Measurements from ENCODE around the gene PPY. TPM values are rescaled to one million over a fixed set of nuclear protein-coding genes. Genes with fewer than 3 reads are reported as not detected.
"Not testable (repeated sequence)": the region's sequence is repeated elsewhere in the genome, so short reads cannot be mapped to it uniquely, and the experiment has no call there.

The PPY gene
- total RNA-seq, 1 experiment from 2014 or later = not detected

DNA sequence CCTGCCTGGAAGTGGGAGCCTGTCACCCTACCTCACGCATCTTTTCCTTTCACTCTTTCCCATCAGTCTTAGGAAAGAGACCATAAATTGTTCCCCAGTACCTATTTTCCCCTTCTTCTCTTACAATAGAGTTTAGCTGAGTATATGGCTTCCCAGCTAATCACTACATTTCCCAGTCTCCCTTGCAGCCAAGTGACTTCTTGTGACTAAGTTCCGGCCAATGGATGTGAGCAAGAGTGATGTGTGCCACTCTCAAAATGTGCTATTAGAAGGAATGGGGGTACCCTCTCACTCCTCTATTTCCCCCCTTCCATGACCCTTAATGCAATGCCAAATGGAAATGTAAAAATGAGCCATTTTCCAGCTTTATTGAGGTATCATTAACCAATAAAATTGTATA is 19.7 kb upstream of the PPY start:
- no peak for TF ChIP-seq CBFB (CRISPR knock-in tag; IDR thresholded peaks at IDR 0.05; ENCODE audit: low read depth)
- TF ChIP-seq NFYB (CRISPR knock-in tag; conservative IDR thresholded peaks at IDR 0.05; ENCODE audit: low read depth) = no peak
- TF ChIP-seq RORB (CRISPR knock-in tag; IDR thresholded peaks at IDR 0.05) = no peak
- TF ChIP-seq, protein P1, sequence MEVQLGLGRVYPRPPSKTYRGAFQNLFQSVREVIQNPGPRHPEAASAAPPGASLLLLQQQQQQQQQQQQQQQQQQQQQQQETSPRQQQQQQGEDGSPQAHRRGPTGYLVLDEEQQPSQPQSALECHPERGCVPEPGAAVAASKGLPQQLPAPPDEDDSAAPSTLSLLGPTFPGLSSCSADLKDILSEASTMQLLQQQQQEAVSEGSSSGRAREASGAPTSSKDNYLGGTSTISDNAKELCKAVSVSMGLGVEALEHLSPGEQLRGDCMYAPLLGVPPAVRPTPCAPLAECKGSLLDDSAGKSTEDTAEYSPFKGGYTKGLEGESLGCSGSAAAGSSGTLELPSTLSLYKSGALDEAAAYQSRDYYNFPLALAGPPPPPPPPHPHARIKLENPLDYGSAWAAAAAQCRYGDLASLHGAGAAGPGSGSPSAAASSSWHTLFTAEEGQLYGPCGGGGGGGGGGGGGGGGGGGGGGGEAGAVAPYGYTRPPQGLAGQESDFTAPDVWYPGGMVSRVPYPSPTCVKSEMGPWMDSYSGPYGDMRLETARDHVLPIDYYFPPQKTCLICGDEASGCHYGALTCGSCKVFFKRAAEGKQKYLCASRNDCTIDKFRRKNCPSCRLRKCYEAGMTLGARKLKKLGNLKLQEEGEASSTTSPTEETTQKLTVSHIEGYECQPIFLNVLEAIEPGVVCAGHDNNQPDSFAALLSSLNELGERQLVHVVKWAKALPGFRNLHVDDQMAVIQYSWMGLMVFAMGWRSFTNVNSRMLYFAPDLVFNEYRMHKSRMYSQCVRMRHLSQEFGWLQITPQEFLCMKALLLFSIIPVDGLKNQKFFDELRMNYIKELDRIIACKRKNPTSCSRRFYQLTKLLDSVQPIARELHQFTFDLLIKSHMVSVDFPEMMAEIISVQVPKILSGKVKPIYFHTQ (CRISPR knock-in tag; IDR thresholded peaks at IDR 0.05) = no peak
- TF ChIP-seq FOXK1 (CRISPR knock-in tag; IDR thresholded peaks at IDR 0.05) = no peak
- TF ChIP-seq ZNF263 (CRISPR knock-in tag; IDR thresholded peaks at IDR 0.05; ENCODE audit: low read depth) = no peak
- TF ChIP-seq, protein P2, sequence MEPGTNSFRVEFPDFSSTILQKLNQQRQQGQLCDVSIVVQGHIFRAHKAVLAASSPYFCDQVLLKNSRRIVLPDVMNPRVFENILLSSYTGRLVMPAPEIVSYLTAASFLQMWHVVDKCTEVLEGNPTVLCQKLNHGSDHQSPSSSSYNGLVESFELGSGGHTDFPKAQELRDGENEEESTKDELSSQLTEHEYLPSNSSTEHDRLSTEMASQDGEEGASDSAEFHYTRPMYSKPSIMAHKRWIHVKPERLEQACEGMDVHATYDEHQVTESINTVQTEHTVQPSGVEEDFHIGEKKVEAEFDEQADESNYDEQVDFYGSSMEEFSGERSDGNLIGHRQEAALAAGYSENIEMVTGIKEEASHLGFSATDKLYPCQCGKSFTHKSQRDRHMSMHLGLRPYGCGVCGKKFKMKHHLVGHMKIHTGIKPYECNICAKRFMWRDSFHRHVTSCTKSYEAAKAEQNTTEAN (CRISPR knock-in tag; IDR thresholded peaks at IDR 0.05) = no peak
- TF ChIP-seq, protein P3, sequence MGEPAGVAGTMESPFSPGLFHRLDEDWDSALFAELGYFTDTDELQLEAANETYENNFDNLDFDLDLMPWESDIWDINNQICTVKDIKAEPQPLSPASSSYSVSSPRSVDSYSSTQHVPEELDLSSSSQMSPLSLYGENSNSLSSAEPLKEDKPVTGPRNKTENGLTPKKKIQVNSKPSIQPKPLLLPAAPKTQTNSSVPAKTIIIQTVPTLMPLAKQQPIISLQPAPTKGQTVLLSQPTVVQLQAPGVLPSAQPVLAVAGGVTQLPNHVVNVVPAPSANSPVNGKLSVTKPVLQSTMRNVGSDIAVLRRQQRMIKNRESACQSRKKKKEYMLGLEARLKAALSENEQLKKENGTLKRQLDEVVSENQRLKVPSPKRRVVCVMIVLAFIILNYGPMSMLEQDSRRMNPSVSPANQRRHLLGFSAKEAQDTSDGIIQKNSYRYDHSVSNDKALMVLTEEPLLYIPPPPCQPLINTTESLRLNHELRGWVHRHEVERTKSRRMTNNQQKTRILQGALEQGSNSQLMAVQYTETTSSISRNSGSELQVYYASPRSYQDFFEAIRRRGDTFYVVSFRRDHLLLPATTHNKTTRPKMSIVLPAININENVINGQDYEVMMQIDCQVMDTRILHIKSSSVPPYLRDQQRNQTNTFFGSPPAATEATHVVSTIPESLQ (CRISPR knock-in tag; IDR thresholded peaks at IDR 0.05) = no peak
- no peak for TF ChIP-seq CREM (CRISPR knock-in tag; IDR thresholded peaks at IDR 0.05)
- TF ChIP-seq, protein P4, sequence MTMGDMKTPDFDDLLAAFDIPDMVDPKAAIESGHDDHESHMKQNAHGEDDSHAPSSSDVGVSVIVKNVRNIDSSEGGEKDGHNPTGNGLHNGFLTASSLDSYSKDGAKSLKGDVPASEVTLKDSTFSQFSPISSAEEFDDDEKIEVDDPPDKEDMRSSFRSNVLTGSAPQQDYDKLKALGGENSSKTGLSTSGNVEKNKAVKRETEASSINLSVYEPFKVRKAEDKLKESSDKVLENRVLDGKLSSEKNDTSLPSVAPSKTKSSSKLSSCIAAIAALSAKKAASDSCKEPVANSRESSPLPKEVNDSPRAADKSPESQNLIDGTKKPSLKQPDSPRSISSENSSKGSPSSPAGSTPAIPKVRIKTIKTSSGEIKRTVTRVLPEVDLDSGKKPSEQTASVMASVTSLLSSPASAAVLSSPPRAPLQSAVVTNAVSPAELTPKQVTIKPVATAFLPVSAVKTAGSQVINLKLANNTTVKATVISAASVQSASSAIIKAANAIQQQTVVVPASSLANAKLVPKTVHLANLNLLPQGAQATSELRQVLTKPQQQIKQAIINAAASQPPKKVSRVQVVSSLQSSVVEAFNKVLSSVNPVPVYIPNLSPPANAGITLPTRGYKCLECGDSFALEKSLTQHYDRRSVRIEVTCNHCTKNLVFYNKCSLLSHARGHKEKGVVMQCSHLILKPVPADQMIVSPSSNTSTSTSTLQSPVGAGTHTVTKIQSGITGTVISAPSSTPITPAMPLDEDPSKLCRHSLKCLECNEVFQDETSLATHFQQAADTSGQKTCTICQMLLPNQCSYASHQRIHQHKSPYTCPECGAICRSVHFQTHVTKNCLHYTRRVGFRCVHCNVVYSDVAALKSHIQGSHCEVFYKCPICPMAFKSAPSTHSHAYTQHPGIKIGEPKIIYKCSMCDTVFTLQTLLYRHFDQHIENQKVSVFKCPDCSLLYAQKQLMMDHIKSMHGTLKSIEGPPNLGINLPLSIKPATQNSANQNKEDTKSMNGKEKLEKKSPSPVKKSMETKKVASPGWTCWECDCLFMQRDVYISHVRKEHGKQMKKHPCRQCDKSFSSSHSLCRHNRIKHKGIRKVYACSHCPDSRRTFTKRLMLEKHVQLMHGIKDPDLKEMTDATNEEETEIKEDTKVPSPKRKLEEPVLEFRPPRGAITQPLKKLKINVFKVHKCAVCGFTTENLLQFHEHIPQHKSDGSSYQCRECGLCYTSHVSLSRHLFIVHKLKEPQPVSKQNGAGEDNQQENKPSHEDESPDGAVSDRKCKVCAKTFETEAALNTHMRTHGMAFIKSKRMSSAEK (CRISPR knock-in tag; IDR thresholded peaks at IDR 0.05; ENCODE audit: borderline replicate concordance) = no peak
- TF ChIP-seq ZNF671 (CRISPR knock-in tag; IDR thresholded peaks at IDR 0.05) = no peak
- TF ChIP-seq, protein P5, sequence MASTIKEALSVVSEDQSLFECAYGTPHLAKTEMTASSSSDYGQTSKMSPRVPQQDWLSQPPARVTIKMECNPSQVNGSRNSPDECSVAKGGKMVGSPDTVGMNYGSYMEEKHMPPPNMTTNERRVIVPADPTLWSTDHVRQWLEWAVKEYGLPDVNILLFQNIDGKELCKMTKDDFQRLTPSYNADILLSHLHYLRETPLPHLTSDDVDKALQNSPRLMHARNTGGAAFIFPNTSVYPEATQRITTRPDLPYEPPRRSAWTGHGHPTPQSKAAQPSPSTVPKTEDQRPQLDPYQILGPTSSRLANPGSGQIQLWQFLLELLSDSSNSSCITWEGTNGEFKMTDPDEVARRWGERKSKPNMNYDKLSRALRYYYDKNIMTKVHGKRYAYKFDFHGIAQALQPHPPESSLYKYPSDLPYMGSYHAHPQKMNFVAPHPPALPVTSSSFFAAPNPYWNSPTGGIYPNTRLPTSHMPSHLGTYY (CRISPR knock-in tag; IDR thresholded peaks at IDR 0.05) = no peak
- H3K9me3 Mint-ChIP-seq = no peaks in the 10 kb centered on the region
- no peaks in the 10 kb centered on the region for H3K4me1 Mint-ChIP-seq
- POLR2A ChIA-PET = no interaction called here
- CTCF ChIA-PET = interaction anchor here (1.2 to 3.3 kb wide), 4 partner anchors 18 to 116 kb away, joined by 3 to 13 read pairs (median 8); partner anchors contain the start of gene NAGS
- no peak overlapping the region for H3K27ac Mint-ChIP-seq
- H3K27me3 Mint-ChIP-seq (ENCODE audit: low read depth) = peaks cover 3% of the 10 kb centered on the region
- H3K36me3 Mint-ChIP-seq = no peaks in the 10 kb centered on the region
- DNase-seq (ENCODE audit: low spot score) = no peak
- ATAC-seq = no peak
- H3K4me3 Mint-ChIP-seq = no peak overlapping the region

DNA sequence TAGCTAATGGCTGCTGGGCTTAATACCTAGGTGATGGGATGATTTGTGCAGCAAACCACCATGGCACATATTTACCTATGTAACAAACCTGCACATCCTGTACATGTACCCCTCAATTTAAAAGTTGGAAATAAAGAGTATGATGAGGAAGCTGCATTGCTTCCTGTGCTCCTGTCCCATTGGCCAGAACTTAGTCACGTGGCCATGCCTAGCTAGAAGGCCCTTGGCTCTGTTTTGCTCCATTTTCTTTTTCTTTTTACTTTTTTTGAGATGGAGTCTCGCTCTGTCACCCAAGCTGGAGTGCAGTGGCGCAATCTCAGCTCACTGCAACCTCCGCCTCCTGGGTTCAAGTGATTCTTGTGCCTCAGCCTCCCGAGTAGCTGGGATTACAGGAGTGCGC is 19.0 kb upstream of the PPY start:
- not testable (repeated sequence) for ATAC-seq

More for the DNA sequence above, 19.0 kb upstream of the PPY start:
- ChIA-PET CTCF (interaction anchor here (1.2 to 3.3 kb wide), 4 partner anchors 17 to 115 kb away, joined by 3 to 13 read pairs (median 8); partner anchors contain the start of gene NAGS), POLR2A (interaction anchor here (0.7 kb wide), 2 partner anchors 73 to 596 kb away, joined by 3 to 4 read pairs; partner anchors contain the start of gene FZD2)
- DNase-seq (ENCODE audit: low spot score); H3K27ac Mint-ChIP-seq; H3K9me3 Mint-ChIP-seq; H3K4me1 Mint-ChIP-seq; H3K36me3 Mint-ChIP-seq; H3K27me3 Mint-ChIP-seq (ENCODE audit: low read depth); H3K4me3 Mint-ChIP-seq: not testable (repeated sequence)
